ENCODE data around the gene ZDHHC4.

ZDHHC4 gene

DNA sequence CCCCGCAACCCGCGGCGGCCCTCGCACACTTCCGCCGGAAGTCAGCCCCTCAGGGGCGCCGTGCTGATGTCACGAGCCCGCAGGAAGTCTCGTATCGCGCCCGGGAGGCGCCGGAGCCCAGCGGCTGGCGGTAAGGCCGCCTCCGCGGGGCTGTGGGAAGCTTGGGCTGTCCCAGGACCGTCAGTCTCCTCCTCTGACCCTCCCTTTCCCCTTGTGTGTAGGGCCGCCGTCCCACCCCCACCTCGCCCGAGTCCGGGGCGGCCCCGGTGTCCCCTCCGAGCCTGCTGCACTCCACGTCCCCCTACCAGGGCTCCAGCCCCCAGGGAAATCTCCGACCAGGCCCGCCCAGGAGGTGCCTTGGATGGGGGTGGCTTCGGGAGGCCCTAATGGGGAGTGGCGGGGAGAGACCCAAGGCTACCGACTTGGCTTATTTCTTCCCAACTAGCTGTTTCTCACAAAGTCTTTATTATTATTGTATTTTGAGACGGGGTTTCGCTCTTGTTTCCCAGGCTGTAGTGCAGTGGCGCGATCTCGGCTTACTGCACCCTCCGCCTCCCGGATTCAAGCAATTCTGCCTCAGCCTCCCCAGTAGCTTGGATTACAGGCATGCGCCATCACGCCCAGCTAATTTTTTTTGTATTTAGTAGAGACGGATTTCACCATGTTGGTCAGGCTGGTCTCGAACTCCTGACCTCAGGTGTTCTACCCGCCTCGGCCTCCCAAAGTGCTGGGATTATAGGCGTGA is at the start of gene ZDHHC4:
Gene ZDHHC4 (plus strand): TSS at position 86 of the 745 bp plus-strand sequence. CDS start 3,108 bp downstream, outside the sequence.
- DNase-seq (ENCODE audit: low read depth), result peak; percentile 75

DNA sequence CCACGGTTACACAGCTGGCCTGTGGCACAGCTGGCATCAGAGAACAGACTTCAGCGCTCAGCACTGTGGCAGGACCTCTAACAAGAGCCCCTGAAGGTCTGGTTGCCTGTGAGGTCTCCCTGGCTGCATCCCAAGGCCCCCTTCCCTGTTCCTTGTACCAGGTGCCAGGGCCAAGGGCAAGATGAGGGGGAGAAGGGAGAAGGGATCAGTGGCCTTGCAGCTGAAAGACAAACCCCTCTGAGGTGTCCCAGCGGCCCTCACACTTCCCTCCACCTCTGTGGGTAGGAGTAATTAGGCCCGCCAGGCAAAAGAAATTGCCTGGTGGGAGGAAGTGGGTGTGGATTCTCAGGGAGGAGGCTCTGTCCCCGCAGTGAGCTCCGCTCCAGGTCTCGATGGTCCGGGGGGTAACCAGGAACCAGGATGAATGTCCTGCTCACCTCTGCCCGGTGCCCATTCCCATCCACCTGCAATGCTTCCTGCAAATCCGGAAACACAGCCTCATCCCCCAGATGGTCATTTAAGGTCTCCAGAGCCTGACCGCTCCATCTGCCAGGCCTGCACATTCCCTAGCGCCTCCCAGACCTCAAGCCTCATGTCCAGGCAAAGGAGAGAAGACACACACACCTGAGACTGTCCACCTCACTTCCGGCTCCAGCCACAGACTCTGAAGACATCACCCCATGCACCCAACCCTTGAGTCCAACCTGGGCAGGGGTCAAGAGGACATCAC is 48.7 kb upstream of the ZDHHC4 start:
- no peak for DNase-seq (ENCODE audit: low read depth)

DNA sequence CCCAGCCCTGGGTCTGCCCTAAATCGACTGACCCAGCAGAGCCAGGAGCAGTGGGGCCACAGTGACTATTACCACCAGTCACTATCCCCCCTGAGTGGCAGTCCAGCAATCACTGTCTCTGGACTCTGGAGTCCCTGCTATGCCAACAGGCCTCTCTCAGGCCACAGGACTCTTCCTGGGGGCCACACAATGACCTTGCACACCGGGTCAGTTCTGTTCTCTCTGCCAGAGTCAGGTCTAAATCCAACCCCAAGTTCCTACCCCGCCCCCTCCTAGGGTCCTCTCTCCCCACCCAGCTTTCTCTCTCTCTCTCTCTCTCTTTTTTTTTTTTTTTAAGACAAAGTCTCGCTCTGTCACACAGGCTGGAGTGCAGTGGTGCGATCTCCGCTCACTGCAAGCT is 47.6 kb upstream of the ZDHHC4 start:
- DNase-seq (ENCODE audit: low read depth), result no peak

DNA sequence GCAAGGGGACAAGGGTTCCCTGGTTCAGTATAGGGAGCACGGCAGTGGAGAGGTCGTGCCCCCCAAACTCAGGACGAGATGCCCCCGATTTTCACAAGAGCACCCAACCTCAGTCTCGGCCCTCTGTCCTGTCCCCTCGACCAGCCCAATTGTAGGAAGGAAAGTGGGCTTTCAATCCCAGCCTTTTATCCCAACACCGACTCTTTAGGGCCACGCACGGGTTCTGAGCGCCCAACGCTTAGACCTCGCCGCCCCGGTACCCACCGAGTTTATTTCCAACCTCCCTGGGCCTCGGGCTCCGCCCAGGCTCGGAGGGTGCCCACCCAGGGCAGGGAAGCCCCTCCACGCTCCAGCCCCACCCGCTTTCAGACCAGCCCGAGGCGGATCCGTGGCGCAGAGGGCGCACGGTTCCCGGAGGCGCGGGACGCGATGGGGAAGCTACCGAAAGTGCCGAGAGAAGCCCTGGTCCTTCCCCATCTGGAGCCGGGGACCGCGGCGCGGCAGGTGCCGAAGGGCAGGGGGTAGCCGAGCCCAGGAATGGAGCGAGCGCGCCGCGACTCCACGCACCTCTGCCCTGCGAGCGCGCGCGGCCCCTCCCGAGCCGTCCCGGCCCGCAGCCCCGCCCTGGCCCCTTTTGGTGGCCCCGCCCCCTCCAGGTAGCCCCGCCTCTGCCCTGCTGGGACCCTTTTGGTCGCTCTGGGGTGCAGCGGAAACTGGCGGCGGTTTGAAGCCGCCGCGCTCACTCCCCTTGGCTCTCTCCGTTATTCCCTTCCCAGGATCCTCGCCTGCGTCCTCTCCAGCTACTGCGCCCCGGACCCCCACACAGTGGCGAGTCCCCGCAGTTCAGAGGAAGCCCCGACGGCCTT is 46.4 kb upstream of the ZDHHC4 start:
- DNase-seq (ENCODE audit: low read depth), result peak; percentile 46

DNA sequence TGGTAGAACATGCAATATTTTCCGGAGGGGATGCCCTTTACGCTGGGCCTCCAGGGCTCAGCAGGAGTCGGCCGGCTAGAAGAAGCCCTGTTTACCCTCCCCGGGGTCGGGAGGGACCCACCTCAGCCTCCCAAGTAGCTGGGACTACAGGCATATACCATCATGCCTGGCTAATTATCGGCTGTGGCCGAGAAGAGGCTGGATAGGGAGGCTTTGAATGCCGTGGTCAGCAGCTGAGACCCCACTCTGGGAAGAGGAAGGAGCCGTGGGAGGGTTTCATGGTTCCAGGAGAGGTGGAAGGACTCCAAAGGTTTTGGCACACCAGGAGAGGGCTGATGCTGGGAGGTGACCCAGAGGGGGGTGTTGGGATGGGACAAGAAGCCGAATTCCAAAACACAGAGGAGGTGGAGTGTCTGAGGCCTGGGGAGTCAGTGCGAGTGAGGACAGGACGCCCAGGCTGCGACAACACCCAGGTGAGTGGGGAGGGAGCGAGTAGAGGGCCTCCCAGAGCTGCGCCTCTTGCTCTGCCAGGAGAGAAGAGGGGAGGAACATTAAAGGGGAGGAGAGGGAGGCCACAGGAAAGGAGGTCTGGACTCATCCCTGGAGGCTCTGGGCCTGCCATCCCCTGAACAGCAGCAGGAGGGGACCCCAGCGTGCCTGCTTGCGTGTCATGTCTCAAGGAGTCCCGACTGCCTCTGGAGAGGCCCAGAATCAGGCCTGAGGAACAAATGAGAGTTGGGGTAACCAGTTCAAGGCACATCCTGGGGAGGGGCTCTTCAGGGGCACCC is 45.6 kb upstream of the ZDHHC4 start:
- DNase-seq (ENCODE audit: low read depth), result no peak

DNA sequence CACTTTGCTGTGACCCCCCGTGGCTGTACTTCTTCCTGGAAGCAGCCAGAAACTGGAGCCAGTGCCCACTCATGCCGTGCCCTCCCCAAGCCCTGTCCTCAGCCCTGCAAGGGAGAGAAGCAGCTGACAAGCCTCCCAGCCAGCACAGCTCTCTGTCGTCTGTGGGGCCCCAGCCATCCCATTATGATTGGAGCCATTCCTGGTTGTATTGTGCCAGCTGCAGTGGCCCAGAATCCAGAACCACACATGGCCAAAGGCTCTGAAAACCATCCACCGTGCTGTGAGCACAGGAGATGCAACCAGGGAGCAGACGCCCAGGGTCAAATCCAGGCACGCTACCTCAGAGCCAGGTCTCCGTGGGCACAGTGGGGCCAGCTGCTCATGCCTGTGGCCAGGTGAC is 44.7 kb upstream of the ZDHHC4 start:
- DNase-seq (ENCODE audit: low read depth), result no peak

DNA sequence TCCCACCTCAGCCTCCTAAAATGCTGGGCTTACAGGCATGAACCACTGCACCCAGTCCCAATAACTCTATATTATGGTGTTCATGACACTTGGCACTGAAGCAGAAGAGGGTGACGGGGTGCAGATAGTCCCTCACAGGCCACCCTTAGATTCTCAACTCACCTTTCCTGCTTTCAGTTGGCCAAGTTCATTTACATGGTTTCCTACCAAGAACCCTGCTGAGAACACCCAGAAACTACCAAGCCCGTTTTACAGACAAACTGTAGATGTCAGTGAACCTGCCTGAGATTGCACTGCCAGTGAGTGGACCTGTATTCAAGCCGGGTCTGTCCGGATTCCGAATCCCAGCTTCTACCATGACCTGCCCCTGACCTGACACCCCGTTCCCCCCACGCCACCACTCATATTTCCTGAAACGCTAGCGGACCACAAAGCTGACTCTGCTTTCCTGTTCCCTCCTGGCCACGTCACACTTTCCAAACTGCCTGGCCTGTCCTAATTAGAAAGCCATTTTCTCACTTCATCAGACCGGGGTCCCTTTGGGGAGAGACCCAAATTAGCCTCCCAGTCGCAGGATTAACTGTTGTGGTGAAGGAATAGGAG is 43.3 kb upstream of the ZDHHC4 start:
- no peak for DNase-seq (ENCODE audit: low read depth)

DNA sequence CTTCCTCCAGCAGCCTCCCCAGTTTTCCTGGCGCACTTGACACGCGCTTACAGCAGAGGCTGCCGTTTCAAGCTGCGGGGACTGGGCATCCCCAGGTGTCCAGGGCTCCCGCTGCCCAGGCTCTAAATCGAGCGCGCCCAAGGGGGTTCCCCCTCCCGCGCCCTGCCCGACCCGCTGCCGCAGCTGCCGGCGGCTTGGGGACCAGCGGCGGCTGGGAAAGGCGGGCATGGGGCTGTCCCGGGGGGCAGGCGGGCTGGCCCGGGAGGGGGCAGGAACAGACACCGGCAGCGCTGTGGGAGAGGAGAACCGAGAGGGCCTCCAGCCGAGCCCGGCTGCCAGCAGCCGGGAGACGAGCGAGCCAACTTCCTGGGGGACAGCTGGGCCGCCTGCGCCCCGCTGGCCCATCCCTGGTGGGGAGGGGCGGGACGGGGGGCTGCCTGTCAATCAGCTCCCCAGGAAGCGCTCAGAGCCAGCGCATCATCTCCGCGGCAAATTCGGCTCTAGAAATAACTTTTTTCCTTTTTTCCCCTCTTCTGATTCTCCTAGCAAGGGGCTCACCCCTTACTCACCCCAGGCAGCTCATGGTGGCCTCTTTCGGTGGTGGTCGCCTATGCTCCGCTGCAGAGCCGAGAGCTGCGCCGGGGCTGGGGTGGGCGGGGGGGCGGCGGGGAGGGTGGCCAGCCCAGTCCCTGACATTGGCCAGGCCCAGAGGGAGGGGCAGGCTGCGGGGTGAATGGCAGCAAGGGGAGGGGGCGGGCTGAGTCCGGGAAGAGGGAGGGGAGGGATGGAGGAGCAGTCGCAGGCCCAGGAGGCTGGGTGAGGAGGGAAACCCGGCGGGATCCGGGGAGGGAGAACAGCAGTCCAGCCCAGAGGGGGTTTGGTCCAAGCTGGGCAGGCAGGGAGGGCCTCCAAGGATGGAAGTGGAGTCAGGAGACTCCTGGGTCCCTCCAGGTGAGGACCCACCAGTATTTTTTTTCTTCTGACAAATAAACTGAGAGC is 40.7 kb upstream of the ZDHHC4 start:
- DNase-seq (ENCODE audit: low read depth), result no peak

DNA sequence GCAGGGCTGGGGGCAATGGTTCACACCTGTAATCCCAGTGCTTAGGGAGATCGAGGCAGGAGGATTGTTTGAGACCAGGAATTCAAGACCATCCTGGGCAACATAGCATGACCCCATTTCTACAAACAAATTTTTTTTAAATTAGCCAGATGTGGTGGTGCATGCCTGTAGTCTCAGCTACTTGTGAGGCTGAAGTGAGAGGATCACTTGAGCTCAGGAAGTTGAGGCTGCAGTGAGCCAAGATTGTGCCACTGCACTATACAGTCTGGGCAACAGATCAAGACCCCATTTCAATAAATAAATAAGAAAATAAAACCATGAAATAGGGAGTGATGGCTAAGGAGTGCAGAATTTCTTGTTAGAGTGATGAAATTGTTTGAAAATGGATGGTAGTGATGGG is 34.9 kb upstream of the ZDHHC4 start:
- no peak for DNase-seq (ENCODE audit: low read depth)

DNA sequence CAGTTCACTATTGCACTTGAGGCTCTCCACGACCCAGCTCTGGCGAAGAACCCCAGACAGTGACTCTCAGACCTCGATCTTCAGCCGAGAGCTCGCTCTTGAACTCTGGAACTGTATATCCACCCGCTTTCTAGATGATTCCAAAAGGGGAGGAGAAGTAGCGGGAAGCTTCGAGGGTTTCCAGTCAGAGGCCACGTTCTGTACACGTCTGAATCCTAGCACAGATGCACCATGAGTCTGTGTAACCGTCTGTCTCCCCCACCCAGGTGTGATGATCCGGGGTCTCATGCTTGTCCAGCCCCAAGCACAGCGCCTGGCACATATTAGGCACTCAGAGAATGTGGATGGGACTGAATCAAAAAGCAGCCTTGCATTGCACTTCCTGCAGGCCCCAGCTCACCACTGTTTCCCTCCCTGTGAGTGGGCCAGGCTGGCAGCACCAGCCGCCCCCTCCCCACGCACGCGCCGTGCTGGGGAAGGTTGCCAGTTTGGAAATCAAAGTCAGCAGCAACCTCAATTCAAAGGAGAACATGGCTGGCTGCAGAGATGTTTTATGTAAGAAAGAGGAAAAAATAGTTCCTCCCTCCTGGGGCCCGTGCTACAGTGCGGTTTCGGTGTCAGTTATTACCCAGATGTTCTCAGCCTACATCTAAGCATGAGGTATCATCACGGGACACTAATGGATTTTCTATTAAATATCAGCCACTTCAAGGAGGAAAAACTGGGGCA is 31.7 kb upstream of the ZDHHC4 start:
- DNase-seq (ENCODE audit: low read depth), result no peak

DNA sequence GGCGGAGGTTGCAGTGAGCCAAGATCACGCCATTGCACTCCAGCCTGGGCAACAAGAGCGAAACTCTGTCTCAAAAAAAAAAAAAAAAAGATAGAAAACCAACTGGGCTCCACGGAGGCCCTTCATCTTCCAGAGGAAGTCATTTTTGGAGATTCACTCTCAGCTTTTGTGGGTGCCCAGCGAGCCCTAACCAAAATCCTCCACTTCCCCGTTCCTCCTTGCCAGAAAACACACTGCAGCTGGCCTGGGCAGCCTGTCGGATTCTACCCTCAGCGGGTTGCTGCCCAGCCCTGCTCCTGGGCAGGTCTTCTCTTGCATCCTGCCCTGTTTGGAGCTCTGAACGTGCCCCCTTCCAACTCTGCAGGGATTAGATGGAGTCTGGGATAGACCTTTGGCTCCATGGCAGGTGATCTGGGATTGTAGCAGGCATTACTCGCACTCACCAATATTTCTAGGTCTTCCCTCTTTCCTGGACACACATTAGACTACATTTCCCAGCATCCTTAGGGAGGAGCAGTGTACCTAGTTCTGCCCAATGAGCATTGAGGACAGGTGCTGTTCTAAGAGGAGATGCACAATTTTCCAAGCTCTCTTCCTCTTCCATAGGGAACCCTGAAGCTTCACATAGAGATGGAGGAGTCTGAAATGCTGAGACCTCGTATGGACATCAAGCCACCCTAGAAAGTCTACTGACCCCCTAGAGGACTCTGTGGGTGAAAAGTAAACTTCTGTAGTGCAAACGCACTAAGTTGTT is 30.6 kb upstream of the ZDHHC4 start:
- no peak for DNase-seq (ENCODE audit: low read depth)

DNA sequence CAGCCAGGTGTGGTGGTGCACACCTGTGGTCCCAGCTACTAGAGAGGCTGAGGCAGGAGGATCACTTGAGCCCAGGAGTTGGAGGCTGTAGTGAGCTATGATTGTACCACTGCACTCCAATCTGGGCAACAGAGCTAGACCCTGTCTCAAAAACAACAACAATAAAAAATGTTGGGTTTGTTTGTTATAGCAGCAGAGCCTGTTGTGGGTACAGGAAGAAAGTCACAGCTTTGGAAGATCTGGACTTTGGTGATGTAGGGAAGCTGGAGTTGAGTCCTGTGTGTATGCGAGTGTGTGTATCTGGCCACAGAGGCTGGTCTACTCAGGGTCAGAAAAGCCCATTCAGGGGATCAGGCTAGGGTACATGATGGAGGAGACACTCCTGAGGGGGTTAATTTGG is 29.9 kb upstream of the ZDHHC4 start:
- no peak for DNase-seq (ENCODE audit: low read depth)

DNA sequence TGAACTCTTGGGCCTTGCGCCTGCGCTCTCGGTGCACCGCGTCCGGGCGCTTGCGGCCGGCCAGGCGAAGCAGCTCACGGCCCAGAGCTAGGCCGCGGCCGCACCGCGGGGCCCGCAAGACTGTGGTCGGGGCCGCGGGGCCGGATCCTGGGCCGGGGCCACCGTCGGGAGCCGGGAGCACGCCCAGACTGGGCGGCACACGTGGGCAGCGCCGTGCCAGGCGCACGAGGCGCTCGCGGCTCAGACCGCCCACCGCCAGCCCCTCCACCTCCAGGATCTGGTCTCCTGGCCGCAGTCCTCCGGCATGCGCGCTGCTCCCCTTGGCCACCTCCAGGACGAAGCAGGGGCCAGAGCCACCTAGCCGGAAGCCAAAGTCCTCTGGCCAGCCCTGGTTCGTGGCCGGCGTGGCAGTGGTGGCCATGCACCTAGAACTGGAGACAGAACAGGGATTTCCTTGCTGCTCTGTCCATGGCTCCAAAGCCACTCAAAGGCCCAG is 26.2 kb upstream of the ZDHHC4 start, which contains the start of gene GRID2IP:
Gene GRID2IP (minus strand): TSS at position 446 of the 496 bp plus-strand sequence. CDS start 25 bp downstream, at position 421.
- DNase-seq (ENCODE audit: low read depth), result no peak

DNA sequence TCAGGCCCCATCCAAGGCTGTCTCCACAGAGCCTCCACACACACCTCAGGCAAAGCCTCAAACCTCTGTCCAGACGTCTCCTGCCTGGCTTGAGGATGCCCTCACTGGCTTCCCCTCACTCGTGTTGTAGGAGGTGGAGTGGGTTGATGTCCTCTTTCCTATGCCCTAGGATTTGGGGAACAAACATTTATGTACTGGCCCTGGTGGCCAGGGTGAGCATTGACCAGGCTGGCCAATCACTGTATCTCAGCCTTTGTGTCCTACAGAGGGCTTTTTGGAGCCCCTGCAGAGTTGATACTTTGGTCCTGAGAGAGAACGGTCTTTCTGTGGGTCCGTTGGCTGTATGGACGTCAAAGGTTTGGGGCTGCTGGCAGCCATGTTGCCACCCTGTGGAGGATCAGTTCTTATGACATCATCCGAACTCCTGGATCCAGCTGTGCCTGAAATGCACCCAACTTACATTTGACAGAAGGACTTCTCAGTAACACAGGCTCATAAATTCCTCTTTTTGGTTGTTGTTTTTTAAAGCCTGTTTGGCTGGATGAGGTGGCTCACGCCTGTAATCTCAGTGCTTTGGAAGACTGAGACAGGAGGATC is 23.7 kb upstream of the ZDHHC4 start:
- DNase-seq (ENCODE audit: low read depth), result no peak

DNA sequence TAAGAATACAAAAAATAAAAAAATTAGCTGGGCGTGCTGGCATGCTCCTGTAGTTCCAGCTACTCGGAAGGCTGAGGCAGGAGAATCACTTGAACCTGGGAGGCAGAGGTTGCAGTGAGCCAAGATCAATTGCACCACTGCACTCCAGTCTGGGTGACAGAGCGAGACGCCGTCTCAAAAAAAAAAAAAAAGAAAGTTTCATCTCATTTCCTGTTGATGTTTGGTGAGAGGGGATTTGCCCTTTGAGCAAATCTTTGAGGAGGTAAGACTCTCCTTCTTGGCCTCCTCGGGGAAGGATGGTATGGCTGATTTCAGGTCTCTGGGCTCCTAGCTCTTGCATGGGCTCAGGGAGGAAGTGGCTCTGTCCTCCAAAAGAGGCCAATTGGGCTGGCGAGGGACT is 22.4 kb upstream of the ZDHHC4 start:
- DNase-seq (ENCODE audit: low read depth), result no peak

DNA sequence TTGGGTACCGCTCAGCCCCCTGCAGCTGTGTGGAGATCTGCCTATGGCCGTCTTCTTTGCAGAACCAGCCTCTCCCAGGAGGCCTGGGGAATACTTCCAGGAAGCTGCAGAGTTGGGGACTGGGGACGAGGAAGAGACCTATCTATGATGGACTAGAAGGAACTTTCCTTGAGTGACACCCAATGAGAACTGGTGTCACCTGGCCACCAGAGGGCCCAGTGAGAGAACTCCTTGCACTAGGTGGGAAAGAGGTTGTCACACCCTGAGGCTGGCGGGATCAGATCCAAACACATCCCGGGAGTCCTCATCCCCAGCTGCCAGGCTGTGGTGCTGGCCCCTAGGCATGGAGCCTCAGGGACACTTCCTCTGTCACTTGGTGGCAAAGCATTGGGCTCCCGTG is 21.1 kb upstream of the ZDHHC4 start:
- no peak for DNase-seq (ENCODE audit: low read depth)

DNA sequence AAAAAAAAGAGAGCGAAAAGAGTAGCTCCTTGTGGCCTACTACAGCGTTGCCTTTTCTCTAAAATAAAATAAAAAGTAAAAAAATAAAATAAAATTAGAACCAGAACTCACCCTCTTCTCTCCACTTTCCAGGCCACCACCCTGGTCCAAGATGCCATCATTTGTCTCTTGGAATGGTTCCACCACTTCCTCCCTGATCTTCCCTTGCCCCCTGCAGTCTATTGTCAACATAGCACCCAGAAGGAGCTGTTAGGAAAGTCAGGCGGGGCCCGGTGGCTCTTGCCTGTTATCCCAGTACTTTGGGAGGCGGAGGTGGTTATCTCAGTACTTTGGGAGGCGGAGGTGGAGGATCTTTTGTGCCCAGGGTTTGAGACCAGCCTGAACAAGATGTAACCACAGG is 18.4 kb upstream of the ZDHHC4 start:
- DNase-seq (ENCODE audit: low read depth), result no peak

DNA sequence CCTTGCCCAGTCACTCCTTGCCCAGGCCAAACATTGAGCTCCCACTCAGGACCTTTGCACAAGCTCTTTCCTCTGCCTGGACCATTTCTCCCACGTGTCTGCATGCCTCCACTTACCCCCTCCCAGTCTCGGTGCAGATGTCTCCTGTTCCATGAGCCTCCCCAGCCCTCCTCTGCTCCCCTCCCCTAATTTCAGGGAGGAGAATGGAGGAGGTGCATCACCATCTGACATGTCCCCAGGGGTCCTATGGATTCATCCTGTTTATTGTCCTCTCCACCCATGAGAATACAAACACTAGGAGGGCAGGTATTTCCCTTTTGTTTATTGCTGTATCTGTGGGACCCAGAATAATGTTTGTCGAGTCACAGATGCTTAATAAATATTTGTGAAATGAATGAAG is 17.4 kb upstream of the ZDHHC4 start:
- DNase-seq (ENCODE audit: low read depth), result no peak

Data from stimulated activated CD8-positive, alpha-beta memory T cell treated with anti-CD3 and anti-CD28 coated beads, Interleukin-15, amount 100 ng/mL, for 24 hours (primary cell).